Neuronal stem cell (in vitro differentiated cells): ENCODE measurements around the gene USP53.

Experiments
- DNase-seq: peaks from one replicate; pipeline ENCODE4 v3.0.0-alpha.2; 2013; ENCODE audit warnings: low spot score
- H2AFZ ChIP-seq: one replicate; pipeline ENCODE4 v1.6.1; 2013; ENCODE audit warnings: mild to moderate bottlenecking, low read length, inconsistent platforms
- H2AK5ac ChIP-seq: 2 replicates; pipeline ENCODE4 v1.6.1; 2013; ENCODE audit warnings: low read depth, mild to moderate bottlenecking, inconsistent platforms, low read length, moderate library complexity, mixed read lengths
- H2BK120ac ChIP-seq: 2 replicates; pipeline ENCODE4 v1.6.1; 2013; ENCODE audit warnings: low read depth, mild to moderate bottlenecking, inconsistent platforms, low read length, moderate library complexity, mixed read lengths
- H2BK12ac ChIP-seq: one replicate; pipeline ENCODE4 v1.6.1; 2013; ENCODE audit warnings: low read length, inconsistent platforms
- H2BK15ac ChIP-seq: 2 replicates; pipeline ENCODE4 v1.6.1; 2013; ENCODE audit warnings: mild to moderate bottlenecking, low read length, inconsistent platforms, mixed read lengths
- H2BK5ac ChIP-seq: one replicate; pipeline ENCODE4 v1.6.1; 2013; ENCODE audit warnings: inconsistent platforms, mild to moderate bottlenecking, low read length, moderate library complexity
- H3K14ac ChIP-seq: one replicate; pipeline ENCODE4 v1.6.1; 2013; ENCODE audit warnings: low read length, inconsistent platforms
- H3K18ac ChIP-seq: 2 replicates; pipeline ENCODE4 v1.6.1; 2013; ENCODE audit warnings: low read length, inconsistent platforms
- H3K23ac ChIP-seq: 2 replicates; pipeline ENCODE4 v1.6.1; 2013; ENCODE audit warnings: low read depth, mild to moderate bottlenecking, mixed read lengths, low read length, inconsistent platforms; ENCODE audit not compliant: poor library complexity
- H3K27ac ChIP-seq: replicated peaks from 3 replicates; pipeline ENCODE4 v1.5.1; 2013; ENCODE audit warnings: low read length, inconsistent platforms
- H3K27me3 ChIP-seq, 3 experiments: 2 replicates each; pipeline ENCODE4 v1.6.1; 2013; ENCODE audit warnings: low read length in 3 of 3, mild to moderate bottlenecking in 2 of 3, inconsistent platforms in 1 of 3, low read depth in 1 of 3, mixed read lengths in 1 of 3, moderate library complexity in 1 of 3; ENCODE audit not compliant: control insufficient read depth in 3 of 3, insufficient read depth in 3 of 3
- H3K36me3 ChIP-seq, 2 donors: replicated peaks in 1 of 2; 2 replicates each; pipeline ENCODE4 v1.6.1; 2013; ENCODE audit warnings: low read length in 2 of 2; ENCODE audit not compliant: control insufficient read depth in 2 of 2, insufficient read depth in 2 of 2
- H3K4ac ChIP-seq: 2 replicates; pipeline ENCODE4 v1.6.1; 2013; ENCODE audit warnings: inconsistent platforms, mild to moderate bottlenecking, low read length, moderate library complexity
- H3K4me1 ChIP-seq, 2 donors: 1 replicate in 1 of 2; 2 replicates in 1 of 2; pipeline ENCODE4 v1.6.1; 2013; ENCODE audit warnings: low read length in 2 of 2, low read depth in 1 of 2; ENCODE audit not compliant: control insufficient read depth in 2 of 2, insufficient read depth in 1 of 2
- H3K4me2 ChIP-seq: one replicate; pipeline ENCODE4 v1.6.1; 2013; ENCODE audit warnings: mild to moderate bottlenecking, low read length, inconsistent platforms; ENCODE audit not compliant: insufficient read depth, poor library complexity, severe bottlenecking
- H3K4me3 ChIP-seq, 2 donors: 2 replicates each; pipeline ENCODE4 v1.5.1; 2013; ENCODE audit warnings: low read length in 2 of 2, mild to moderate bottlenecking in 2 of 2, inconsistent platforms in 1 of 2, moderate library complexity in 1 of 2
- H3K79me1 ChIP-seq: one replicate; pipeline ENCODE4 v1.6.1; 2013; ENCODE audit warnings: low read depth, mild to moderate bottlenecking, inconsistent platforms, low read length, moderate library complexity
- H3K9ac ChIP-seq: one replicate; pipeline ENCODE4 v1.6.1; 2013; ENCODE audit warnings: mild to moderate bottlenecking, low read depth, low read length, inconsistent platforms; ENCODE audit not compliant: poor library complexity
- H3K9me3 ChIP-seq, 2 donors: replicated peaks in 1 of 2; 2 replicates each; pipeline versions ENCODE3 to v1.6.1; 2013; ENCODE audit warnings: low read length in 2 of 2, mild to moderate bottlenecking in 2 of 2, inconsistent platforms in 1 of 2, low read depth in 1 of 2, mixed read lengths in 1 of 2, moderate library complexity in 1 of 2; ENCODE audit not compliant: control insufficient read depth in 2 of 2, insufficient read depth in 1 of 2
- H4K8ac ChIP-seq: one replicate; pipeline ENCODE4 v1.6.1; 2013; ENCODE audit warnings: low read depth, mild to moderate bottlenecking, inconsistent platforms, low read length, moderate library complexity
- H4K91ac ChIP-seq: one replicate; pipeline ENCODE4 v1.6.1; 2013; ENCODE audit warnings: low read length, low read depth, mild to moderate bottlenecking, inconsistent platforms; ENCODE audit not compliant: poor library complexity
- WGBS, 2 donors: extraction: QIAGEN DNeasy Blood & Tissue Kit; methylation state at CpG; one replicate each; pipeline ENCODE4 v1.1.7; 2013; ENCODE audit warnings: missing lambda C conversion rate in 2 of 2, mixed read lengths in 1 of 2; ENCODE audit not compliant: insufficient read length in 2 of 2, insufficient replicate concordance in 1 of 2; ENCODE audit errors: extremely low coverage in 2 of 2; 5-methylcytosine and 5-hydroxymethylcytosine counted together

Gene USP53

GRCh38 chr4:119205690-119206089, 6.8 kb upstream of the USP53 start:
- Histone ChIP-seq H3K23ac (no peak overlapping the region), H2AFZ (no peak overlapping the region), H2BK120ac (no peak overlapping the region), H3K4me2 (no peak overlapping the region), H3K9ac (no peak overlapping the region), H3K18ac (no peak overlapping the region), H4K91ac (no peak overlapping the region), H4K8ac (no peak overlapping the region), H2BK12ac (no peak overlapping the region), H3K27me3 (no peaks in the 10 kb centered on the region), H3K4me1 (peaks cover 0 to 16% of the 10 kb centered on the region in 2 donors), H3K4me3 (no peak overlapping the region), H2AK5ac (no peak overlapping the region), H3K79me1 (no peaks in the 10 kb centered on the region), H3K9me3 (no peaks in the 10 kb centered on the region), H3K27ac (no peak overlapping the region), H3K14ac (no peak overlapping the region), H2BK5ac (no peak overlapping the region), H3K36me3 (no peaks in the 10 kb centered on the region), H3K4ac (no peak overlapping the region), H2BK15ac (no peak overlapping the region)
- no peak for DNase-seq

GRCh38 chr4:119206178-119206577, 6.3 kb upstream of the USP53 start:
- Histone ChIP-seq H3K79me1 (no peaks in the 10 kb centered on the region), H2BK120ac (no peak overlapping the region), H2BK12ac (no peak overlapping the region), H2BK15ac (no peak overlapping the region), H3K4me2 (no peak overlapping the region), H4K91ac (no peak overlapping the region), H3K14ac (no peak overlapping the region), H3K9ac (no peak overlapping the region), H3K4me3 (no peak overlapping the region), H3K23ac (no peak overlapping the region), H3K27ac (no peak overlapping the region), H2AK5ac (no peak overlapping the region), H2BK5ac (no peak overlapping the region), H3K9me3 (no peaks in the 10 kb centered on the region), H3K18ac (no peak overlapping the region), H3K36me3 (no peaks in the 10 kb centered on the region), H3K4me1 (peaks cover 0 to 16% of the 10 kb centered on the region in 2 donors), H3K4ac (no peak overlapping the region), H3K27me3 (no peaks in the 10 kb centered on the region), H4K8ac (no peak overlapping the region), H2AFZ (no peak overlapping the region)
- WGBS, 2 donors, result no CpG with 5 or more reads among the region's 1 CpG
- DNase-seq, result no peak

- Histone ChIP-seq H3K18ac (no peak overlapping the region), H3K14ac (no peak overlapping the region), H3K27me3 (no peaks in the 10 kb centered on the region), H2BK120ac (no peak overlapping the region), H4K8ac (no peak overlapping the region), H3K36me3 (no peaks in the 10 kb centered on the region), H2BK12ac (no peak overlapping the region), H3K79me1 (no peaks in the 10 kb centered on the region), H3K9me3 (no peaks in the 10 kb centered on the region), H2AK5ac (no peak overlapping the region), H2BK5ac (no peak overlapping the region), H3K4me2 (no peak overlapping the region), H2BK15ac (no peak overlapping the region), H3K27ac (no peak overlapping the region), H3K4me3 (no peak overlapping the region), H2AFZ (no peak overlapping the region), H3K4me1 (peaks cover 0 to 16% of the 10 kb centered on the region in 2 donors), H3K4ac (no peak overlapping the region), H3K9ac (no peak overlapping the region), H3K23ac (no peak overlapping the region), H4K91ac (no peak overlapping the region)
- DNase-seq, result no peak
- no CpG with 5 or more reads among the region's 1 CpG for WGBS, 2 donors
Measured at GRCh38 chr4:119207051-119207450, 5.5 kb upstream of the USP53 start.

- DNase-seq, result no peak
- H3K9ac ChIP-seq, result no peak overlapping the region
Measured at GRCh38 chr4:119209077-119209476, 3.4 kb upstream of the USP53 start.

More at GRCh38 chr4:119209077-119209476, 3.4 kb upstream of the USP53 start:
- Histone ChIP-seq H3K18ac (no peak overlapping the region), H3K4ac (no peak overlapping the region), H3K36me3 (no peaks in the 10 kb centered on the region), H4K8ac (no peak overlapping the region), H3K27me3 (no peaks in the 10 kb centered on the region), H2AFZ (no peak overlapping the region), H2BK15ac (no peak overlapping the region), H3K9me3 (no peaks in the 10 kb centered on the region), H2BK5ac (no peak overlapping the region), H3K4me1 (peaks cover 0 to 16% of the 10 kb centered on the region in 2 donors), H2BK12ac (no peak overlapping the region), H3K27ac (no peak overlapping the region), H2AK5ac (no peak overlapping the region), H3K79me1 (no peaks in the 10 kb centered on the region), H3K4me3 (no peak overlapping the region), H2BK120ac (no peak overlapping the region), H3K14ac (no peak overlapping the region), H3K23ac (no peak overlapping the region), H3K4me2 (no peak overlapping the region), H4K91ac (no peak overlapping the region)
